Heart left ventricle (tissue), 13 donors: ENCODE results near the gene DPM1.

Experiments
- CTCF ChIP-seq, 12 donors: fragments of 200-600 bp; sonication (generic) in 4 of 12; IDR thresholded peaks; one replicate each; pipeline versions ENCODE4 v1.5.0 to v1.8.0; 2018 to 2022; ENCODE audit warnings: antibody characterized with exemption in 12 of 12, mild to moderate bottlenecking in 5 of 12
- POLR2A ChIP-seq, 2 donors: fragments of 450-650 bp; IDR thresholded peaks; one replicate each; pipeline ENCODE4 v1.6.1; 2017; ENCODE audit warnings: antibody characterized with exemption in 2 of 2, mild to moderate bottlenecking in 2 of 2, moderate library complexity in 2 of 2
- donor health status: ischemic (EF 13 %, LVEDD 7.1; RV severe dilation, severe dysfunction).
- donor health status: DM: no; HTN: yes; CAD: no.
- donor health status: DM: no; HTN: no; CAD: no.
- donor health status: ischemic (EF 25% LVEDD 6.9; RV normal size, moderate dysfunction).
- donor health status: ischemic (EF 25% LVEDD 5.7; RV mildly dilated, moderate dysfunction).
- donor health status: ischemic (EF 35%, LVEDD 5.7; RV mildly dilated, moderate dysfunction).
- donor health status: nonischemic (EF 11% LVEDD 7.7; RV severe dilation, severe dysfunction).
- donor health status: DM: yes; HTN: yes; CAD: no.
- donor health status: PGD.
- donor health status: ischemic (EF 29% LVEDD 5.4; RV normal size, mild dysfunction).
- donor health status: nonischemic (EF 23%, LVEDD 6.1; RV moderate dilation, normal function).

GRCh38 chr20:50900261-50900660, 58.1 kb downstream of the DPM1 start:
- TF ChIP-seq CTCF (IDR thresholded peaks at IDR 0.05) (no peak), POLR2A (IDR thresholded peaks at IDR 0.05) (no peak)
